WTC11 (cell line): ENCODE results near the gene CENPB. TPM values are rescaled to one million over a fixed set of nuclear protein-coding genes. Genes with fewer than 3 reads are reported as not detected.

Source experiments
- ATAC-seq: fragments of 200-7000 bp; cut with Tn5 transposase; 2 replicates; pipeline ENCODE4 v1.10.0; 2021; ENCODE audit warnings: mild to moderate bottlenecking, moderate library complexity
- CTCF ChIA-PET: fragments of 300-600 bp; sonication (Branson Sonifier 250); formaldehyde crosslinking; loops from one replicate; lab custom pipeline; 2021; ENCODE audit warnings: antibody characterized with exemption; lab: Charles Lee
- POLR2A ChIA-PET: fragments of 350-600 bp; sonication (Branson Sonifier 250); formaldehyde crosslinking; loops from one replicate; lab custom pipeline; 2021; ENCODE audit warnings: antibody characterized with exemption; lab: Charles Lee
- DNase-seq: peaks from one replicate; pipeline ENCODE4 v3.0.0; 2021; ENCODE audit warnings: low spot score
- H3K27ac Mint-ChIP-seq: 2 replicates; pipeline ENCODE4 v1.8.0; 2021; ENCODE audit warnings: mixed read lengths
- H3K27me3 Mint-ChIP-seq: 2 replicates; pipeline ENCODE4 v1.8.0; 2021; ENCODE audit warnings: low read depth, mild to moderate bottlenecking, moderate library complexity, mixed read lengths
- H3K36me3 Mint-ChIP-seq: 2 replicates; pipeline ENCODE4 v1.8.0; 2021; ENCODE audit warnings: mixed read lengths
- H3K4me1 Mint-ChIP-seq: 2 replicates; pipeline ENCODE4 v1.8.0; 2022; ENCODE audit warnings: mixed read lengths
- H3K4me3 Mint-ChIP-seq: 2 replicates; pipeline ENCODE4 v1.8.0; 2021; ENCODE audit warnings: mild to moderate bottlenecking, moderate library complexity, mixed read lengths
- H3K9me3 Mint-ChIP-seq: 2 replicates; pipeline ENCODE4 v1.8.0; 2021; ENCODE audit warnings: mixed read lengths
- ELF4 ChIP-seq: sonication (generic); formaldehyde crosslinking; IDR thresholded peaks from 2 replicates; pipeline ENCODE4 v1.8.1; 2022; ENCODE audit warnings: low read depth, mild to moderate bottlenecking, moderate library complexity, missing genetic modification reagents
- FOXJ3 ChIP-seq: sonication (generic); formaldehyde crosslinking; IDR thresholded peaks from 2 replicates; pipeline ENCODE4 v1.9.0; 2021; ENCODE audit warnings: missing genetic modification reagents, mild to moderate bottlenecking, borderline replicate concordance
- GABPB1 ChIP-seq: sonication (generic); formaldehyde crosslinking; IDR thresholded peaks from 2 replicates; pipeline ENCODE4 v1.8.1; 2023; ENCODE audit warnings: mild to moderate bottlenecking, missing genetic modification reagents
- GRHL2 ChIP-seq: fragments of 250-450 bp; sonication (Bioruptor Pico); IDR thresholded peaks from 2 replicates; pipeline ENCODE4 v1.8.0; 2022; ENCODE audit warnings: mild to moderate bottlenecking, moderate library complexity; ENCODE audit not compliant: insufficient replicate concordance, severe bottlenecking
- IRF2 ChIP-seq: sonication (generic); formaldehyde crosslinking; IDR thresholded peaks from 2 replicates; pipeline ENCODE4 v1.8.0; 2022; ENCODE audit warnings: low read depth, missing genetic modification reagents, borderline replicate concordance
- KAT7 ChIP-seq: sonication (generic); formaldehyde crosslinking; IDR thresholded peaks from 2 replicates; pipeline ENCODE4 v1.8.1; 2023; ENCODE audit warnings: missing genetic modification reagents, mild to moderate bottlenecking, borderline replicate concordance
- NR2C2 ChIP-seq: sonication (generic); formaldehyde crosslinking; IDR thresholded peaks from 2 replicates; pipeline ENCODE4 v1.8.0; 2022; ENCODE audit warnings: mild to moderate bottlenecking, missing genetic modification reagents
- SMAD3 ChIP-seq: sonication (generic); formaldehyde crosslinking; IDR thresholded peaks from 2 replicates; pipeline ENCODE4 v1.8.0; 2022; ENCODE audit warnings: missing genetic modification reagents, mild to moderate bottlenecking, borderline replicate concordance
- ZMAT4 ChIP-seq: fragments of 250-450 bp; sonication (Bioruptor Pico); IDR thresholded peaks from 2 replicates; pipeline ENCODE4 v1.9.0; 2021; ENCODE audit warnings: mild to moderate bottlenecking
- ZNF232 ChIP-seq: sonication (generic); formaldehyde crosslinking; IDR thresholded peaks from 2 replicates; pipeline ENCODE4 v1.8.0; 2022; ENCODE audit warnings: mild to moderate bottlenecking, missing genetic modification reagents
- ZNF317 ChIP-seq: sonication (generic); formaldehyde crosslinking; IDR thresholded peaks from 2 replicates; pipeline ENCODE4 v1.8.1; 2023; ENCODE audit warnings: low read depth, mild to moderate bottlenecking, moderate library complexity, missing genetic modification reagents, borderline replicate concordance
- ZNF416 ChIP-seq: fragments of 250-450 bp; sonication (Bioruptor Pico); IDR thresholded peaks from 2 replicates; pipeline ENCODE4 v1.9.0; 2021; ENCODE audit warnings: mild to moderate bottlenecking, inconsistent platforms
- total RNA-seq: library from RNA; stranded (reverse); gene quantifications from 3 replicates; pipeline ENCODE4 v1.2.3, GENCODE V29; 2021
- TF ChIP-seq, protein P1 (sequence below): fragments of 250-450 bp; sonication (Bioruptor Pico); IDR thresholded peaks from 2 replicates; pipeline ENCODE4 v1.9.0; 2021; ENCODE audit warnings: moderate library complexity, mild to moderate bottlenecking, inconsistent platforms, borderline replicate concordance
- TF ChIP-seq, protein P2 (sequence below): sonication (generic); formaldehyde crosslinking; IDR thresholded peaks from 2 replicates; pipeline ENCODE4 v1.8.0; 2022; ENCODE audit warnings: mild to moderate bottlenecking, missing genetic modification reagents
- TF ChIP-seq, protein P3 (sequence below): fragments of 250-450 bp; sonication (Bioruptor Pico); IDR thresholded peaks from 2 replicates; pipeline ENCODE4 v1.8.0; 2021; ENCODE audit warnings: mild to moderate bottlenecking
- TF ChIP-seq, protein P4 (sequence below): sonication (generic); formaldehyde crosslinking; IDR thresholded peaks from 2 replicates; pipeline ENCODE4 v1.8.0; 2022; ENCODE audit warnings: mild to moderate bottlenecking, missing genetic modification reagents
- TF ChIP-seq, protein P5 (sequence below): sonication (generic); formaldehyde crosslinking; IDR thresholded peaks from 2 replicates; pipeline ENCODE4 v1.8.1; 2023; ENCODE audit warnings: mild to moderate bottlenecking, moderate library complexity, missing genetic modification reagents
- TF ChIP-seq, protein P6 (sequence below): sonication (generic); formaldehyde crosslinking; IDR thresholded peaks from 2 replicates; pipeline ENCODE4 v1.8.1; 2023; ENCODE audit warnings: mild to moderate bottlenecking, missing genetic modification reagents, borderline replicate concordance

CENPB gene
- total RNA-seq, 1 experiment from 2014 or later, result 58.7 TPM

DNA sequence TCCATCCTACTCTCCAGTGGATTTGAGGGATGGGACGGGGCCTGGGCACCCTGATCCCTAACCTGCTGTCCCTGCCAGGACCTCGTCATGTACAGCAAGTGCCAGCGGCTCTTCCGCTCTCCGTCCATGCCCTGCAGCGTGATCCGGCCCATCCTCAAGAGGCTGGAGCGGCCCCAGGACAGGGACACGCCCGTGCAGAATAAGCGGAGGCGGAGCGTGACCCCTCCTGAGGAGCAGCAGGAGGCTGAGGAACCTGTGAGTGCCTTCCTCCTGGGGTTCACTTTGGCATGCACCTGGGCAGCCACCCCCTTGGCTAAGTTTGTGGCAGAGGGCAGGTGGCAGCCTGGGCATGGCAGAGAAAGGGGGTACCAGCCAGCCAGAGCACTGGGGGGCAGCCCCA is 15.3 kb upstream of the CENPB start (continued):
- TF ChIP-seq, protein P1, sequence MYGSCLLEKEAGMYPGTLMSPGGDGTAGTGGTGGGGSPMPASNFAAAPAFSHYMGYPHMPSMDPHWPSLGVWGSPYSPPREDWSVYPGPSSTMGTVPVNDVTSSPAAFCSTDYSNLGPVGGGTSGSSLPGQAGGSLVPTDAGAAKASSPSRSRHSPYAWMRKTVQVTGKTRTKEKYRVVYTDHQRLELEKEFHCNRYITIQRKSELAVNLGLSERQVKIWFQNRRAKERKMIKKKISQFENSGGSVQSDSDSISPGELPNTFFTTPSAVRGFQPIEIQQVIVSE (CRISPR knock-in tag), result no peak
- TF ChIP-seq ELF4 (CRISPR knock-in tag), result no peak
- no peak for TF ChIP-seq GRHL2 (CRISPR knock-in tag)
- TF ChIP-seq GABPB1 (CRISPR knock-in tag), result no peak
- TF ChIP-seq KAT7 (CRISPR knock-in tag), result no peak
- no peak for TF ChIP-seq ZNF232

DNA sequence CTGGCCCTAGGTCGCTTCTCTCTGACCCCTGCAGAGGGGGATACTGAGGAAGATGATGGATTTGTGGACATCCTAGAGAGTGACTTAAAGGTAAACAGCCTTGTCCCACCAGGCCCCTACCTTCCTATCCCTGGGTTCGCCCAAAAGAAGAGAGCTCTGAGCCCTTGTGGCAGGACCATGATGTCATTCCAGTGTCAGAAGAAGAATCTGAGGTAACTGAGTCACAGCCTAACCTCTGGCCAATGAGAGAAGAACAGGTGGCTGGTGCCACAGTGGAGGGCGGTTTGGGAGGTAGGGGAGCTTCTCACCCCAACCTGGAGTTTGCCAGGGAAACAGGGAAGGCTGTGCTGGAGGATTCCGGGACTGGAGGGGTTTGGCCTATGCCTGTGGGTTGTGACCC is 14.8 kb upstream of the CENPB start:
- TF ChIP-seq FOXJ3 (CRISPR knock-in tag), result no peak
- TF ChIP-seq, protein P2, sequence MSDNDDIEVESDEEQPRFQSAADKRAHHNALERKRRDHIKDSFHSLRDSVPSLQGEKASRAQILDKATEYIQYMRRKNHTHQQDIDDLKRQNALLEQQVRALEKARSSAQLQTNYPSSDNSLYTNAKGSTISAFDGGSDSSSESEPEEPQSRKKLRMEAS (CRISPR knock-in tag), result no peak
- no peak for TF ChIP-seq SMAD3 (CRISPR knock-in tag)
- no peak for TF ChIP-seq ZNF317 (CRISPR knock-in tag)
- no peak for TF ChIP-seq ZNF416 (CRISPR knock-in tag)
- TF ChIP-seq ZMAT4, result no peak
- TF ChIP-seq, protein P3, sequence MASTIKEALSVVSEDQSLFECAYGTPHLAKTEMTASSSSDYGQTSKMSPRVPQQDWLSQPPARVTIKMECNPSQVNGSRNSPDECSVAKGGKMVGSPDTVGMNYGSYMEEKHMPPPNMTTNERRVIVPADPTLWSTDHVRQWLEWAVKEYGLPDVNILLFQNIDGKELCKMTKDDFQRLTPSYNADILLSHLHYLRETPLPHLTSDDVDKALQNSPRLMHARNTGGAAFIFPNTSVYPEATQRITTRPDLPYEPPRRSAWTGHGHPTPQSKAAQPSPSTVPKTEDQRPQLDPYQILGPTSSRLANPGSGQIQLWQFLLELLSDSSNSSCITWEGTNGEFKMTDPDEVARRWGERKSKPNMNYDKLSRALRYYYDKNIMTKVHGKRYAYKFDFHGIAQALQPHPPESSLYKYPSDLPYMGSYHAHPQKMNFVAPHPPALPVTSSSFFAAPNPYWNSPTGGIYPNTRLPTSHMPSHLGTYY (CRISPR knock-in tag), result no peak
- TF ChIP-seq, protein P4, sequence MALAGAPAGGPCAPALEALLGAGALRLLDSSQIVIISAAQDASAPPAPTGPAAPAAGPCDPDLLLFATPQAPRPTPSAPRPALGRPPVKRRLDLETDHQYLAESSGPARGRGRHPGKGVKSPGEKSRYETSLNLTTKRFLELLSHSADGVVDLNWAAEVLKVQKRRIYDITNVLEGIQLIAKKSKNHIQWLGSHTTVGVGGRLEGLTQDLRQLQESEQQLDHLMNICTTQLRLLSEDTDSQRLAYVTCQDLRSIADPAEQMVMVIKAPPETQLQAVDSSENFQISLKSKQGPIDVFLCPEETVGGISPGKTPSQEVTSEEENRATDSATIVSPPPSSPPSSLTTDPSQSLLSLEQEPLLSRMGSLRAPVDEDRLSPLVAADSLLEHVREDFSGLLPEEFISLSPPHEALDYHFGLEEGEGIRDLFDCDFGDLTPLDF (CRISPR knock-in tag), result no peak
- no peak for TF ChIP-seq NR2C2
- TF ChIP-seq, protein P5, sequence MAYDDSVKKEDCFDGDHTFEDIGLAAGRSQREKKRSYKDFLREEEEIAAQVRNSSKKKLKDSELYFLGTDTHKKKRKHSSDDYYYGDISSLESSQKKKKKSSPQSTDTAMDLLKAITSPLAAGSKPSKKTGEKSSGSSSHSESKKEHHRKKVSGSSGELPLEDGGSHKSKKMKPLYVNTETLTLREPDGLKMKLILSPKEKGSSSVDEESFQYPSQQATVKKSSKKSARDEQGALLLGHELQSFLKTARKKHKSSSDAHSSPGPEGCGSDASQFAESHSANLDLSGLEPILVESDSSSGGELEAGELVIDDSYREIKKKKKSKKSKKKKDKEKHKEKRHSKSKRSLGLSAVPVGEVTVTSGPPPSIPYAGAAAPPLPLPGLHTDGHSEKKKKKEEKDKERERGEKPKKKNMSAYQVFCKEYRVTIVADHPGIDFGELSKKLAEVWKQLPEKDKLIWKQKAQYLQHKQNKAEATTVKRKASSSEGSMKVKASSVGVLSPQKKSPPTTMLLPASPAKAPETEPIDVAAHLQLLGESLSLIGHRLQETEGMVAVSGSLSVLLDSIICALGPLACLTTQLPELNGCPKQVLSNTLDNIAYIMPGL (CRISPR knock-in tag), result no peak
- TF ChIP-seq, protein P6, sequence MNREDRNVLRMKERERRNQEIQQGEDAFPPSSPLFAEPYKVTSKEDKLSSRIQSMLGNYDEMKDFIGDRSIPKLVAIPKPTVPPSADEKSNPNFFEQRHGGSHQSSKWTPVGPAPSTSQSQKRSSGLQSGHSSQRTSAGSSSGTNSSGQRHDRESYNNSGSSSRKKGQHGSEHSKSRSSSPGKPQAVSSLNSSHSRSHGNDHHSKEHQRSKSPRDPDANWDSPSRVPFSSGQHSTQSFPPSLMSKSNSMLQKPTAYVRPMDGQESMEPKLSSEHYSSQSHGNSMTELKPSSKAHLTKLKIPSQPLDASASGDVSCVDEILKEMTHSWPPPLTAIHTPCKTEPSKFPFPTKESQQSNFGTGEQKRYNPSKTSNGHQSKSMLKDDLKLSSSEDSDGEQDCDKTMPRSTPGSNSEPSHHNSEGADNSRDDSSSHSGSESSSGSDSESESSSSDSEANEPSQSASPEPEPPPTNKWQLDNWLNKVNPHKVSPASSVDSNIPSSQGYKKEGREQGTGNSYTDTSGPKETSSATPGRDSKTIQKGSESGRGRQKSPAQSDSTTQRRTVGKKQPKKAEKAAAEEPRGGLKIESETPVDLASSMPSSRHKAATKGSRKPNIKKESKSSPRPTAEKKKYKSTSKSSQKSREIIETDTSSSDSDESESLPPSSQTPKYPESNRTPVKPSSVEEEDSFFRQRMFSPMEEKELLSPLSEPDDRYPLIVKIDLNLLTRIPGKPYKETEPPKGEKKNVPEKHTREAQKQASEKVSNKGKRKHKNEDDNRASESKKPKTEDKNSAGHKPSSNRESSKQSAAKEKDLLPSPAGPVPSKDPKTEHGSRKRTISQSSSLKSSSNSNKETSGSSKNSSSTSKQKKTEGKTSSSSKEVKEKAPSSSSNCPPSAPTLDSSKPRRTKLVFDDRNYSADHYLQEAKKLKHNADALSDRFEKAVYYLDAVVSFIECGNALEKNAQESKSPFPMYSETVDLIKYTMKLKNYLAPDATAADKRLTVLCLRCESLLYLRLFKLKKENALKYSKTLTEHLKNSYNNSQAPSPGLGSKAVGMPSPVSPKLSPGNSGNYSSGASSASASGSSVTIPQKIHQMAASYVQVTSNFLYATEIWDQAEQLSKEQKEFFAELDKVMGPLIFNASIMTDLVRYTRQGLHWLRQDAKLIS (CRISPR knock-in tag), result no peak
- no peak for TF ChIP-seq IRF2
- ATAC-seq (no peak), DNase-seq (no peak)
- Mint-ChIP-seq H3K4me3 (no peak overlapping the region), H3K27ac (no peak overlapping the region), H3K27me3 (no peaks in the 10 kb centered on the region), H3K36me3 (peaks cover 49% of the 10 kb centered on the region), H3K4me1 (peaks cover 49% of the 10 kb centered on the region), H3K9me3 (no peaks in the 10 kb centered on the region)
- ChIA-PET CTCF (interaction anchor here (0.6 to 3.9 kb wide), 5 partner anchors 9 to 53 kb away, joined by 4 to 79 read pairs (median 6); partner anchors contain the start of genes AP5S1 and CENPB), POLR2A (interaction anchor here (1.3 kb wide), 1 partner anchor 66 kb away, joined by 7 read pairs; no protein-coding TSS in a partner anchor)
